ENCODE data around the gene TLN1.

- TF ChIP-seq CTCF (IDR thresholded peaks at IDR 0.05 in 8 of 11, conservative IDR thresholded peaks at IDR 0.05 in 3 of 11) (no peak), POLR2A (IDR thresholded peaks at IDR 0.05) (no peak), POLR2AphosphoS5 (IDR thresholded peaks at IDR 0.05) (no peak)
Measured at GRCh38 chr9:35667939-35668338, 64.1 kb downstream of the TLN1 start.

All from spleen (tissue), 7 donors.